ENCODE measurements around the gene ASTN1.

- TF ChIP-seq CTCF (IDR thresholded peaks at IDR 0.05), result no peak
- TF ChIP-seq, protein P1, sequence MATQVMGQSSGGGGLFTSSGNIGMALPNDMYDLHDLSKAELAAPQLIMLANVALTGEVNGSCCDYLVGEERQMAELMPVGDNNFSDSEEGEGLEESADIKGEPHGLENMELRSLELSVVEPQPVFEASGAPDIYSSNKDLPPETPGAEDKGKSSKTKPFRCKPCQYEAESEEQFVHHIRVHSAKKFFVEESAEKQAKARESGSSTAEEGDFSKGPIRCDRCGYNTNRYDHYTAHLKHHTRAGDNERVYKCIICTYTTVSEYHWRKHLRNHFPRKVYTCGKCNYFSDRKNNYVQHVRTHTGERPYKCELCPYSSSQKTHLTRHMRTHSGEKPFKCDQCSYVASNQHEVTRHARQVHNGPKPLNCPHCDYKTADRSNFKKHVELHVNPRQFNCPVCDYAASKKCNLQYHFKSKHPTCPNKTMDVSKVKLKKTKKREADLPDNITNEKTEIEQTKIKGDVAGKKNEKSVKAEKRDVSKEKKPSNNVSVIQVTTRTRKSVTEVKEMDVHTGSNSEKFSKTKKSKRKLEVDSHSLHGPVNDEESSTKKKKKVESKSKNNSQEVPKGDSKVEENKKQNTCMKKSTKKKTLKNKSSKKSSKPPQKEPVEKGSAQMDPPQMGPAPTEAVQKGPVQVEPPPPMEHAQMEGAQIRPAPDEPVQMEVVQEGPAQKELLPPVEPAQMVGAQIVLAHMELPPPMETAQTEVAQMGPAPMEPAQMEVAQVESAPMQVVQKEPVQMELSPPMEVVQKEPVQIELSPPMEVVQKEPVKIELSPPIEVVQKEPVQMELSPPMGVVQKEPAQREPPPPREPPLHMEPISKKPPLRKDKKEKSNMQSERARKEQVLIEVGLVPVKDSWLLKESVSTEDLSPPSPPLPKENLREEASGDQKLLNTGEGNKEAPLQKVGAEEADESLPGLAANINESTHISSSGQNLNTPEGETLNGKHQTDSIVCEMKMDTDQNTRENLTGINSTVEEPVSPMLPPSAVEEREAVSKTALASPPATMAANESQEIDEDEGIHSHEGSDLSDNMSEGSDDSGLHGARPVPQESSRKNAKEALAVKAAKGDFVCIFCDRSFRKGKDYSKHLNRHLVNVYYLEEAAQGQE (IDR thresholded peaks at IDR 0.05; ENCODE audit: insufficient read depth in 1 of 2, low read depth in 2 of 2, low read length in 1 of 2), result no peak
These were observed 130.9 kb downstream of the ASTN1 start for GRCh38 chr1:177033628-177034027.

Measured in Panc1 (cell line).